ENCODE results near the gene IL18BP. TPM values are rescaled to one million over a fixed set of nuclear protein-coding genes. Genes with fewer than 3 reads are reported as not detected.

Gene IL18BP
- total and polyA plus RNA-seq, 2 of the 13 experiments (the other 11 are each of a cell fraction or from before 2014, with no cell fraction given) = 4.1 to 12.8 TPM

DNA sequence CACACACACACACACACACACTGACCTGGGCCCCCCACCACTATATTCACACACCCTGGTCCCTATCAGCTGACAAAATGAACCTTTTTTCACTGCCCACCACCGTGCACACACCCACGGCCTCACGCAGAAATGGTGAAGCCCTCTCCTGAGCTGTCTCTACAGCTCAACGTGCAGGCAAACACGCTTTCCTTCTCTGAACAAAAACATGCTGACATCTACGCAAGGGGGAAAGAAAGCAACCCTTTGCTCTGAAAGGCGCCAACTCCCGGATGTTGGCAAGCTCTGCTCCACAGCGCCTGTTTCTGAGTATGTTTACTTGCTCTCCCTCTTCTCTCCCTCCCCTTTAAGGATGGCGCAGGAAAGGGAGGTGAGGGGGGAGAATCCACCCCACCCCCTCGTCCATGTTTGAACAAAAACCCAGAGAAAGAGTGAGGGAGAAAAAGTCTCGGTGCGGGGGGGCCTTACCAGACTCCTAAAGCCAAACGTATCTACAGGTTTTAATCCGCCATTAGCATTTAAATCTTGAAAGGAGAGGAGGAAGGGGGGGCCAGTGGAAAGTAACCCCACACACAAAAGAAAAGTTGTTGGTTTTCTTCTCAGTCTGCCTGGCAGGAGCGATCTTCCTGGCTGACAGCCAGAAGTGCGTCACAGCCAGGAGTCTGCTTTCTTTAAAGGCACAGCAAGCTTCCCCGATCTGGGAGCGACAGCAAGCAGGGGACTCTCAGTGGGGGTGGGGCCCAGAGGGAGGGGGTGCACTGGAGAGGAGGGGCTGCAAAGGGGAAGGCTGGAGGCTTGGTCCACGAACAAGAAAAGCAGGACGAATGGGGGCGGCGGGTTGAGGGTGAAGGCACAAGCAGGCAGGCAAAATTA lies 42.0 kb downstream of the IL18BP start (continued):
- TF ChIP-seq ZMYM3 (CRISPR knock-in tag; IDR thresholded peaks at IDR 0.05) (peak; percentile 42), SALL1 (CRISPR knock-in tag; IDR thresholded peaks at IDR 0.05) (no peak), ZNF326 (CRISPR knock-in tag; IDR thresholded peaks at IDR 0.05; ENCODE audit: borderline replicate concordance) (no peak), ZNF782 (CRISPR knock-in tag; IDR thresholded peaks at IDR 0.05; ENCODE audit: borderline replicate concordance) (no peak), ZBTB3 (CRISPR knock-in tag; IDR thresholded peaks at IDR 0.05; ENCODE audit: borderline replicate concordance, low read depth) (no peak), ATF7 (IDR thresholded peaks at IDR 0.05) (no peak), ATF7 (CRISPR knock-in tag; IDR thresholded peaks at IDR 0.05) (no peak), SSRP1 (CRISPR knock-in tag; IDR thresholded peaks at IDR 0.05) (no peak), NAIF1 (CRISPR knock-in tag; IDR thresholded peaks at IDR 0.05; ENCODE audit: borderline replicate concordance) (peak; percentile 48; the same call in 1 of the 2 replicates), HMGA1 (CRISPR knock-in tag; conservative IDR thresholded peaks at IDR 0.05) (no peak), FOXA1 (IDR thresholded peaks at IDR 0.05) (no peak), FOXA1 (CRISPR knock-in tag; IDR thresholded peaks at IDR 0.05) (peak; percentile 75), ZKSCAN1 (IDR thresholded peaks at IDR 0.05; ENCODE audit: low read length) (no peak), HOXA3 (CRISPR knock-in tag; IDR thresholded peaks at IDR 0.05) (peak; percentile 61), ZFAT (CRISPR knock-in tag; conservative IDR thresholded peaks at IDR 0.05) (no peak), ZNF746 (CRISPR knock-in tag; IDR thresholded peaks at IDR 0.05) (peak; percentile 33; the same call in 1 of the 2 replicates), GPN1 (CRISPR knock-in tag; IDR thresholded peaks at IDR 0.05; ENCODE audit: borderline replicate concordance) (no peak), ZNF552 (CRISPR knock-in tag; IDR thresholded peaks at IDR 0.05; ENCODE audit: borderline replicate concordance) (no peak), ZNF317 (CRISPR knock-in tag; IDR thresholded peaks at IDR 0.05) (no peak), SAP130 (CRISPR knock-in tag; IDR thresholded peaks at IDR 0.05; ENCODE audit: low read depth) (peak; percentile 90)
- TF ChIP-seq, protein P1, sequence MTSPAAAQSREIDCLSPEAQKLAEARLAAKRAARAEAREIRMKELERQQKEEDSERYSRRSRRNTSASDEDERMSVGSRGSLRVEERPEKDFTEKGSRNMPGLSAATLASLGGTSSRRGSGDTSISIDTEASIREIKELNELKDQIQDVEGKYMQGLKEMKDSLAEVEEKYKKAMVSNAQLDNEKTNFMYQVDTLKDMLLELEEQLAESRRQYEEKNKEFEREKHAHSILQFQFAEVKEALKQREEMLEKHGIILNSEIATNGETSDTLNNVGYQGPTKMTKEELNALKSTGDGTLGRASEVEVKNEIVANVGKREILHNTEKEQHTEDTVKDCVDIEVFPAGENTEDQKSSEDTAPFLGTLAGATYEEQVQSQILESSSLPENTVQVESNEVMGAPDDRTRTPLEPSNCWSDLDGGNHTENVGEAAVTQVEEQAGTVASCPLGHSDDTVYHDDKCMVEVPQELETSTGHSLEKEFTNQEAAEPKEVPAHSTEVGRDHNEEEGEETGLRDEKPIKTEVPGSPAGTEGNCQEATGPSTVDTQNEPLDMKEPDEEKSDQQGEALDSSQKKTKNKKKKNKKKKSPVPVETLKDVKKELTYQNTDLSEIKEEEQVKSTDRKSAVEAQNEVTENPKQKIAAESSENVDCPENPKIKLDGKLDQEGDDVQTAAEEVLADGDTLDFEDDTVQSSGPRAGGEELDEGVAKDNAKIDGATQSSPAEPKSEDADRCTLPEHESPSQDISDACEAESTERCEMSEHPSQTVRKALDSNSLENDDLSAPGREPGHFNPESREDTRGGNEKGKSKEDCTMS (CRISPR knock-in tag; conservative IDR thresholded peaks at IDR 0.05) = no peak
- TF ChIP-seq, protein P2, sequence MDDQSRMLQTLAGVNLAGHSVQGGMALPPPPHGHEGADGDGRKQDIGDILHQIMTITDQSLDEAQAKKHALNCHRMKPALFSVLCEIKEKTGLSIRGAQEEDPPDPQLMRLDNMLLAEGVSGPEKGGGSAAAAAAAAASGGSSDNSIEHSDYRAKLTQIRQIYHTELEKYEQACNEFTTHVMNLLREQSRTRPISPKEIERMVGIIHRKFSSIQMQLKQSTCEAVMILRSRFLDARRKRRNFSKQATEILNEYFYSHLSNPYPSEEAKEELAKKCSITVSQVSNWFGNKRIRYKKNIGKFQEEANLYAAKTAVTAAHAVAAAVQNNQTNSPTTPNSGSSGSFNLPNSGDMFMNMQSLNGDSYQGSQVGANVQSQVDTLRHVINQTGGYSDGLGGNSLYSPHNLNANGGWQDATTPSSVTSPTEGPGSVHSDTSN (CRISPR knock-in tag; IDR thresholded peaks at IDR 0.05; ENCODE audit: borderline replicate concordance) = no peak
- TF ChIP-seq, protein P3, sequence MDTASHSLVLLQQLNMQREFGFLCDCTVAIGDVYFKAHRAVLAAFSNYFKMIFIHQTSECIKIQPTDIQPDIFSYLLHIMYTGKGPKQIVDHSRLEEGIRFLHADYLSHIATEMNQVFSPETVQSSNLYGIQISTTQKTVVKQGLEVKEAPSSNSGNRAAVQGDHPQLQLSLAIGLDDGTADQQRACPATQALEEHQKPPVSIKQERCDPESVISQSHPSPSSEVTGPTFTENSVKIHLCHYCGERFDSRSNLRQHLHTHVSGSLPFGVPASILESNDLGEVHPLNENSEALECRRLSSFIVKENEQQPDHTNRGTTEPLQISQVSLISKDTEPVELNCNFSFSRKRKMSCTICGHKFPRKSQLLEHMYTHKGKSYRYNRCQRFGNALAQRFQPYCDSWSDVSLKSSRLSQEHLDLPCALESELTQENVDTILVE (CRISPR knock-in tag; IDR thresholded peaks at IDR 0.05) = peak; percentile 42; the same call in 1 of the 2 replicates
- TF ChIP-seq, protein P4, sequence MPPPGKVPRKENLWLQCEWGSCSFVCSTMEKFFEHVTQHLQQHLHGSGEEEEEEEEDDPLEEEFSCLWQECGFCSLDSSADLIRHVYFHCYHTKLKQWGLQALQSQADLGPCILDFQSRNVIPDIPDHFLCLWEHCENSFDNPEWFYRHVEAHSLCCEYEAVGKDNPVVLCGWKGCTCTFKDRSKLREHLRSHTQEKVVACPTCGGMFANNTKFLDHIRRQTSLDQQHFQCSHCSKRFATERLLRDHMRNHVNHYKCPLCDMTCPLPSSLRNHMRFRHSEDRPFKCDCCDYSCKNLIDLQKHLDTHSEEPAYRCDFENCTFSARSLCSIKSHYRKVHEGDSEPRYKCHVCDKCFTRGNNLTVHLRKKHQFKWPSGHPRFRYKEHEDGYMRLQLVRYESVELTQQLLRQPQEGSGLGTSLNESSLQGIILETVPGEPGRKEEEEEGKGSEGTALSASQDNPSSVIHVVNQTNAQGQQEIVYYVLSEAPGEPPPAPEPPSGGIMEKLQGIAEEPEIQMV (CRISPR knock-in tag; IDR thresholded peaks at IDR 0.05; ENCODE audit: low read depth) = no peak
